ENCODE results near the gene ELAC1. TPM values are rescaled to one million over a fixed set of nuclear protein-coding genes. Genes with fewer than 3 reads are reported as not detected.

ELAC1 gene
- total RNA-seq, 4 donors from 2014 or later, result 1.6 to 8.9 (median 6.0) TPM

DNA sequence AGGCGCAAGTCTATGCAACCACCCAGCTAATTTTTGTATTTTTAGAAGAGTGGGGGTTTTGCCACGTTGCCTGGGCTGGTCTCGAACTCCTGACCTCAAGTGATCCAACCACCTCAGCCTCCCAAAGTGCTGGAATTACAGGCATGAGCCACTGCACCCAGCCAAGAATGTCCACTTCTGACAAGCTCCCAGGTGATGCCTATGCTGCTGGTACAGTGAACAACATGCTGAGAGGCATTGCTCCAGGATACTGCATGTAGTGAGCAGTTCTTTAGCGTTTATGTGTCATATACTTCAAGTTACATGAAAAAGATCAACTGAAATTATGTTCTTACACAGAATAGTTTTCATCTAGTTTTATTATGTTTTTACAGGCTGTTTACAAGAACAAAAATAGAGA is 17.2 kb upstream of the ELAC1 start:
- no peaks in the 10 kb centered on the region for H3K4me1 ChIP-seq
- no peak for DNase-seq
- no peak overlapping the region for H3K4me3 ChIP-seq
- H3K9me3 ChIP-seq, result no peaks in the 10 kb centered on the region
- no peaks in the 10 kb centered on the region for H3K27me3 ChIP-seq
- WGBS, 2 donors, result 73 to 90% methylated on average over 4 of the region's 4 CpGs
- intact Hi-C loops (cut with DNase I), result no loop called here
- TF ChIP-seq, protein P1, sequence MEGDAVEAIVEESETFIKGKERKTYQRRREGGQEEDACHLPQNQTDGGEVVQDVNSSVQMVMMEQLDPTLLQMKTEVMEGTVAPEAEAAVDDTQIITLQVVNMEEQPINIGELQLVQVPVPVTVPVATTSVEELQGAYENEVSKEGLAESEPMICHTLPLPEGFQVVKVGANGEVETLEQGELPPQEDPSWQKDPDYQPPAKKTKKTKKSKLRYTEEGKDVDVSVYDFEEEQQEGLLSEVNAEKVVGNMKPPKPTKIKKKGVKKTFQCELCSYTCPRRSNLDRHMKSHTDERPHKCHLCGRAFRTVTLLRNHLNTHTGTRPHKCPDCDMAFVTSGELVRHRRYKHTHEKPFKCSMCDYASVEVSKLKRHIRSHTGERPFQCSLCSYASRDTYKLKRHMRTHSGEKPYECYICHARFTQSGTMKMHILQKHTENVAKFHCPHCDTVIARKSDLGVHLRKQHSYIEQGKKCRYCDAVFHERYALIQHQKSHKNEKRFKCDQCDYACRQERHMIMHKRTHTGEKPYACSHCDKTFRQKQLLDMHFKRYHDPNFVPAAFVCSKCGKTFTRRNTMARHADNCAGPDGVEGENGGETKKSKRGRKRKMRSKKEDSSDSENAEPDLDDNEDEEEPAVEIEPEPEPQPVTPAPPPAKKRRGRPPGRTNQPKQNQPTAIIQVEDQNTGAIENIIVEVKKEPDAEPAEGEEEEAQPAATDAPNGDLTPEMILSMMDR (IDR thresholded peaks at IDR 0.05), result no peak
- TF ChIP-seq POLR2A (IDR thresholded peaks at IDR 0.05), result no peak
- H3K27ac ChIP-seq, result no peak overlapping the region
- H3K36me3 ChIP-seq, result peaks cover 0 to 8% (median 0%) of the 10 kb centered on the region in 3 donors

DNA sequence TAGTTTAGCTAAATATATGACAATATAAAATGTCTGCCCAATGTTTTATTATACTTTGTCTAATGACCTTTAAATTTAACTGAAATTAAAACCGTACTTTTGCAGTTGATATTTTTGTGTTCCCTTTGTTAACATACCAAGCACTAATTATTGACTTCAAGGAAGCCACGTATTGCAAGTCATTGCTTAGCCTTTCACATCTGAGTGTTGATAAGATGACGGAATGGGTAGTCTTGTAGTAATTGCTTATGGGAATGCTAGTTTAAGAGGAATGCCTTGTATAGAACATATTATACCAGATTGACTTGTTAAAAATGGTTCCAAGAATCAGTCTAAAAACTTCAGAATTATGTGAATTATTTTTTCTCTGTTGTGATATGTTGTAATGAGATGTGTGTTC is 14.0 kb upstream of the ELAC1 start:
- TF ChIP-seq POLR2A (IDR thresholded peaks at IDR 0.05), result no peak
- TF ChIP-seq, protein P1 (IDR thresholded peaks at IDR 0.05), result no peak
- Histone ChIP-seq H3K36me3 (no peaks in the 10 kb centered on the region), H3K27me3 (no peaks in the 10 kb centered on the region), H3K9me3 (no peaks in the 10 kb centered on the region), H3K27ac (no peak overlapping the region), H3K4me1 (no peaks in the 10 kb centered on the region), H3K4me3 (no peak overlapping the region)
- 75 to 88% methylated on average over 3 of the region's 3 CpGs for whole genome bisulfite sequencing, 2 donors
- no peak for DNase-seq
- intact Hi-C loops (cut with DNase I), result no loop called here

DNA sequence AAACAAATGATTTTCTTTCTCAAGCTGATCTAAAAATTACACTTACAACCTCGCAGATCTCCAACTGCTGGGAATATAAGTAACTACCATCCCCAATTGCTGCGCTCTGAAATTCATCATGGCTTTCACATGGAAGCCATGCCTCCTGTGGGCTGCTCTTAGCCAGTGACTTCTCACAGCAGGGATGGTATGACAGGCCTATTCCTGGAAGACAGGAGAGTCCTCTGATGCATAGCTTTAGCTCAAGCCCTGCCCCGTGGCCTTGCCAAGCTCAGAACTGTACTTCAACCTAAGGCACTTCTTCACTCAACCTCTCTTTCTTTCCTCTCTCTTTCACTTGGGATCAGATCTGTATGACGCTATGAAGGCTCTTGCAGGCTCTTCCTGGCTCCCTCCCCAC is 12.6 kb upstream of the ELAC1 start:
- WGBS, 2 donors, result 90% methylated on average over 4 of the region's 4 CpGs
- no peak overlapping the region for H3K4me3 ChIP-seq

DNA sequence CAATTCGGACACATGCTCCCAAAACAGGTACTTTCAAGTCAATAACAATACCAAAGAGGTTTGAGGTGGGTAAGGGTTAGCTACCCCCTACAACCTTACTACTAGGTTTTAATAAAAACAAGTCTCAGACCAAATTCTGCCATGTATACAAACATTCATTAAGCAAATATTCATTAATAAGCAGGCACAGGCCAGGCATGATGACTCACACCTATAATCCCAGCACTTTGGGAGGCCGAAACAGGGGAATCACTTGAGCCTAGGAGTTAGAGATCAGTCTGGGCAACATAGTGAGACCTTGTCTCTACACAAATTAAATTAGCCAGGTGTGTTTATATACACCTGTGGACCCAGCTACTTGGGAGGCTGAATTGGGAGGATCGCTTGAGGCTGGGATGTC is 11.7 kb upstream of the ELAC1 start:
- no peak for DNase-seq
- H3K27me3 ChIP-seq, result no peaks in the 10 kb centered on the region
- no peaks in the 10 kb centered on the region for H3K36me3 ChIP-seq
- H3K27ac ChIP-seq, result no peak overlapping the region
- TF ChIP-seq, protein P1 (IDR thresholded peaks at IDR 0.05), result no peak
- no peak for TF ChIP-seq POLR2A (IDR thresholded peaks at IDR 0.05)
- peaks cover 0 to 3% (median 0%) of the 10 kb centered on the region in 3 donors for H3K9me3 ChIP-seq
- intact Hi-C loops (cut with DNase I), result no loop called here
- WGBS, 2 donors, result 75 to 76% methylated on average over 3 of the region's 3 CpGs
- no peaks in the 10 kb centered on the region for H3K4me1 ChIP-seq
- H3K4me3 ChIP-seq, result no peak overlapping the region

More for the DNA sequence above, 12.6 kb upstream of the ELAC1 start:
- no peak for TF ChIP-seq POLR2A (IDR thresholded peaks at IDR 0.05)
- Histone ChIP-seq H3K36me3 (no peaks in the 10 kb centered on the region), H3K4me1 (no peaks in the 10 kb centered on the region), H3K27ac (no peak overlapping the region), H3K27me3 (no peaks in the 10 kb centered on the region), H3K9me3 (no peaks in the 10 kb centered on the region)
- DNase-seq, result no peak
- intact Hi-C loops (cut with DNase I), result no loop called here

DNA sequence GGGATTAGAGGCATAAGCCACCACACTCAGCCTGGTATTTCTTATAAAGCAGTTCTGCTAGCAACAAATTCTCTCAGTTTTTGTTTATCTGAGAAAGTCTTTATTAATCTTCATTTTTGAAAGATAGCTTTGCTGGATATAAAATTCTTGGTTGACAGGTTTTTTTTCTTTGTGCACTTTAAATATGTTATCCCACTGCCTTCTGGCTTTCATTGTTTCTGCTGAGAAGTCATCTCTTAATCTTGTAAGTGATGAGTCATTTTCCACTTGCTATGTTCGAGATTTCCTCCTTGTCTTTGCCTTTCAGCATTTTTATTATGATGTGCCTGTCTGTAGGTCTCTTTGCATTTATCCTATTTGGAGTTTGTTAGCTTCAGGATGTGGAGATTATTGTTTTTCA is 5.9 kb upstream of the ELAC1 start:
- Histone ChIP-seq H3K27ac (no peak overlapping the region), H3K27me3 (no peaks in the 10 kb centered on the region), H3K36me3 (no peaks in the 10 kb centered on the region), H3K4me3 (no peak overlapping the region), H3K9me3 (peaks cover 0 to 25% (median 24%) of the 10 kb centered on the region in 3 donors), H3K4me1 (no peaks in the 10 kb centered on the region)
- intact Hi-C loops (cut with DNase I), result loop anchor here (10.0 kb wide), 1 partner anchor 63 kb away; no protein-coding TSS in a partner anchor
- TF ChIP-seq, protein P1 (IDR thresholded peaks at IDR 0.05), result no peak
- no peak for TF ChIP-seq POLR2A (IDR thresholded peaks at IDR 0.05)
- 18 to 38% methylated on average over 1 of the region's 1 CpG for WGBS, 2 donors
- DNase-seq, result no peak

DNA sequence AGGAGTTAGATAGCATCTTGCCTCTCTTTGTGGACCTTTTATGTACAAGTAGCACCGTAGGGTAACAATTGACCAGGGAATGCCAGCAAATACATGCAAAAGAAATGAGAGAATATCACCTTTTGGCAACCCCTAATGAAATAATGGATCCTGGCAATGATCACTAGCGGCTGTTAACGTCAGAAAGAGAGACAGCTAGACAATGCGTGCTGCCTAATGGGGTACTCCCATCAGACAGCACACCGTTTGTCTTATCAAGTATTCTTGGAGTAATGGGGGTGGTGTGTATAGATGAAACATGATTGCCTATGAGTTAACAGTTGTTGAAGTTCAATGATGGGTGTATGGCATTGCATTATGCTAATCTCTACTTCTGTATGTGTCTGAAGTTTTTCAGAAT is 1.6 kb downstream of the ELAC1 start:
- peaks cover 0 to 3% (median 0%) of the 10 kb centered on the region in 3 donors for H3K36me3 ChIP-seq
- no peaks in the 10 kb centered on the region for H3K27me3 ChIP-seq
- no peak for TF ChIP-seq POLR2A (IDR thresholded peaks at IDR 0.05)
- DNase-seq, result no peak
- H3K9me3 ChIP-seq, result no peaks in the 10 kb centered on the region
- peak overlapping the region in 1 of 4 donors; percentile 95 for H3K4me3 ChIP-seq
- H3K27ac ChIP-seq, result peak overlapping the region in 3 of 4 donors; percentile 3 to 99 (median 96)
- WGBS, 2 donors, result 64 to 65% methylated on average over 5 of the region's 5 CpGs
- H3K4me1 ChIP-seq, result peaks cover 9 to 37% (median 13%) of the 10 kb centered on the region in 3 donors
- intact Hi-C loops (cut with DNase I), result loop anchor here (10.0 kb wide), 1 partner anchor 55 kb away; no protein-coding TSS in a partner anchor

Measured in esophagus squamous epithelium (tissue), 5 donors.